ENCODE measurements around the gene DDR2. TPM values are rescaled to one million over a fixed set of nuclear protein-coding genes. Genes with fewer than 3 reads are reported as not detected.
A peak's percentile ranks its signal among the peaks of the same experiment; 100 is the strongest.
"Not testable (repeated sequence)": the region's sequence is repeated elsewhere in the genome, so short reads cannot be mapped to it uniquely, and the experiment has no call there.

Gene DDR2
- total RNA-seq, 1 donor from 2014 or later = 0.69 TPM

DNA sequence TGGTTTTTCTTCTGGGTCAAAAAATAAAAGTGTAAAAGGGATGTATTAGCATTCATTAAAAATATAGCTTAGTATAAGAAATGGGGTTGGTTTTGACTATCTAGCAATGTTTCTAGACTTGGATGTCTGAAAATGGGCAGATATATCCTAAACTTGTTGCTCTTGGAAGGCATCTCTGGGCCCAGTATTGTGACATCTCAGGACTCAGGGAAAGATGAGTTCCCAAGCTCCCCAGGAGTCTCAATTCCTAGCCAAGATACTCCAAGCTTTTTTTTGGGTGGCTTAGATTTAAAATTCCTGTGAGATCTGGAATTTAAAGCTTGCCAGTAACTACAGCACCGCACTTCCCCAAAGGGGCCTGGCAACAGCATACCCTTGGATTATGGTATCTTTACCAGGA, 146.8 kb downstream of the DDR2 start:
- H3K4me2 ChIP-seq = no peak overlapping the region
- H3K4me3 ChIP-seq = no peak overlapping the region
- H3K79me2 ChIP-seq (ENCODE audit: low read depth) = no peaks in the 10 kb centered on the region
- Mint-ChIP-seq H3K4me1 (no peaks in the 10 kb centered on the region), H3K27ac (no peak overlapping the region), H3K9me3 (no peaks in the 10 kb centered on the region), H3K4me3 (no peak overlapping the region), H3K27me3 (ENCODE audit: insufficient read depth, low read depth) (peaks cover 2% of the 10 kb centered on the region), H3K36me3 (no peaks in the 10 kb centered on the region)
- no peaks in the 10 kb centered on the region for H3F3A ChIP-seq (ENCODE audit: low read depth)
- no peak for TF ChIP-seq EZH2 (IDR thresholded peaks at IDR 0.05)
- H2AFZ ChIP-seq (replicated peaks) = no peak overlapping the region
- no peaks in the 10 kb centered on the region for H4K20me1 ChIP-seq (ENCODE audit: low read depth)
- H3K9me3 ChIP-seq (ENCODE audit: low read depth) = no peaks in the 10 kb centered on the region
- no peak overlapping the region for H3K9ac ChIP-seq
- no peak for DNase-seq (ENCODE audit: low spot score)
- no peaks in the 10 kb centered on the region for H3K27me3 ChIP-seq
- peaks cover 3% of the 10 kb centered on the region for H3K4me1 ChIP-seq
- H3K36me3 ChIP-seq = no peaks in the 10 kb centered on the region
- H3K27ac ChIP-seq = no peak overlapping the region

DNA sequence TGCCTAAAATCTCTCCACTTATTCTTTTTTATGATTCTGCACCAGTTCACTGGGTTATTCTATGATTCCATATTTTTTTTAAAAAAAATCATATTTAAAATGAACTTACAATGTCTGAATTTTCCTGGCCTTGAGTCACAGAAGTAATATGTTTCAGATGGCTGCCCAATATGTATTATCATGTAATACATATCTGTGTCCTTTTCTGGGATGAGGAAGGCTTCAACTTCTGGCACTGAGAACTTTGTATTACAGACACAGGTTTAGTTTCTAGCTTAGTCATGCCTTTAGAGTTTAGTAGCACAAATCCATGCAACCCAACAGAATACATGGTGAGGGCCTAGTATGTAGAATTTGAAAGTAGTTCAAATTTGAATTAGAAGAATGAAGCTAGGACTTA, 150.4 kb downstream of the DDR2 start:
- H3K79me2 ChIP-seq (ENCODE audit: low read depth) = no peaks in the 10 kb centered on the region
- H2AFZ ChIP-seq (replicated peaks) = no peak overlapping the region
- no peaks in the 10 kb centered on the region for H3K9me3 ChIP-seq (ENCODE audit: low read depth)
- H3K9ac ChIP-seq = no peak overlapping the region
- H3K4me3 Mint-ChIP-seq = no peak overlapping the region
- no peaks in the 10 kb centered on the region for H3K9me3 Mint-ChIP-seq
- no peak overlapping the region for H3K4me2 ChIP-seq
- H3F3A ChIP-seq (ENCODE audit: low read depth) = no peaks in the 10 kb centered on the region
- TF ChIP-seq EZH2 (IDR thresholded peaks at IDR 0.05) (no peak), EZH2phosphoT487 (IDR thresholded peaks at IDR 0.05) (no peak)
- TF ChIP-seq, protein P1, sequence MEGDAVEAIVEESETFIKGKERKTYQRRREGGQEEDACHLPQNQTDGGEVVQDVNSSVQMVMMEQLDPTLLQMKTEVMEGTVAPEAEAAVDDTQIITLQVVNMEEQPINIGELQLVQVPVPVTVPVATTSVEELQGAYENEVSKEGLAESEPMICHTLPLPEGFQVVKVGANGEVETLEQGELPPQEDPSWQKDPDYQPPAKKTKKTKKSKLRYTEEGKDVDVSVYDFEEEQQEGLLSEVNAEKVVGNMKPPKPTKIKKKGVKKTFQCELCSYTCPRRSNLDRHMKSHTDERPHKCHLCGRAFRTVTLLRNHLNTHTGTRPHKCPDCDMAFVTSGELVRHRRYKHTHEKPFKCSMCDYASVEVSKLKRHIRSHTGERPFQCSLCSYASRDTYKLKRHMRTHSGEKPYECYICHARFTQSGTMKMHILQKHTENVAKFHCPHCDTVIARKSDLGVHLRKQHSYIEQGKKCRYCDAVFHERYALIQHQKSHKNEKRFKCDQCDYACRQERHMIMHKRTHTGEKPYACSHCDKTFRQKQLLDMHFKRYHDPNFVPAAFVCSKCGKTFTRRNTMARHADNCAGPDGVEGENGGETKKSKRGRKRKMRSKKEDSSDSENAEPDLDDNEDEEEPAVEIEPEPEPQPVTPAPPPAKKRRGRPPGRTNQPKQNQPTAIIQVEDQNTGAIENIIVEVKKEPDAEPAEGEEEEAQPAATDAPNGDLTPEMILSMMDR (IDR thresholded peaks at IDR 0.05) = no peak
- no peaks in the 10 kb centered on the region for H3K36me3 Mint-ChIP-seq
- no peaks in the 10 kb centered on the region for H4K20me1 ChIP-seq (ENCODE audit: low read depth)
- peaks cover 9% of the 10 kb centered on the region for H3K4me1 Mint-ChIP-seq
- H3K4me1 ChIP-seq = no peaks in the 10 kb centered on the region
- no peak for DNase-seq (ENCODE audit: low spot score)
- H3K4me3 ChIP-seq = no peak overlapping the region
- peaks cover 2% of the 10 kb centered on the region for H3K27me3 Mint-ChIP-seq (ENCODE audit: insufficient read depth, low read depth)
- H3K36me3 ChIP-seq = no peaks in the 10 kb centered on the region
- no peaks in the 10 kb centered on the region for H3K27me3 ChIP-seq
- no peak overlapping the region for H3K27ac Mint-ChIP-seq
- H3K27ac ChIP-seq = no peak overlapping the region

DNA sequence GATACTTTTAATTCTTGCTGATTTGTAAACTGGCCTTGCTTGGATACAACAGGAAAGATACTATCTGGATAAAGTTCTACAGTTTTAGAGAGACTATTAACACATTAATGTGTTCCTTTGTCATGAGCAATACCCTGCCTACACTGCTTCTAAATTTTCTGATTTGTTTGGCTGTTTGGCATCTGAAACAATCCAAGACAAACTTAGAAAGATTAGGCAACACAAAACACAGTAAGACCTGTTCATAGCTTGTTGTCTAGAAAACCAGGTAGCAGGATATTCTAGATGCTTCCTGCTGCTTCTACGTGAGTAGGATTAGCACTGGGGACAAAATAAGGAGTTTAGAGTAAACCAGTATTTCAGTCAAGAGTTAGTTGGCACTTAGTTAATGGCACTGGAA, 152.7 kb downstream of the DDR2 start:
- peaks cover 15% of the 10 kb centered on the region for H3F3A ChIP-seq (ENCODE audit: low read depth)
- not testable (repeated sequence) for H3K4me1 ChIP-seq; H3K4me3 ChIP-seq; H3K27me3 Mint-ChIP-seq (ENCODE audit: insufficient read depth, low read depth); H3K27ac Mint-ChIP-seq; H3K4me2 ChIP-seq; H3K27me3 ChIP-seq; H4K20me1 ChIP-seq (ENCODE audit: low read depth); H3K79me2 ChIP-seq (ENCODE audit: low read depth); H3K9me3 ChIP-seq (ENCODE audit: low read depth); H3K9me3 Mint-ChIP-seq; H3K4me3 Mint-ChIP-seq; H3K27ac ChIP-seq; DNase-seq (ENCODE audit: low spot score); H3K36me3 ChIP-seq; H2AFZ ChIP-seq (replicated peaks); H3K36me3 Mint-ChIP-seq; H3K9ac ChIP-seq
- H3K4me1 Mint-ChIP-seq = peaks cover 11% of the 10 kb centered on the region

DNA sequence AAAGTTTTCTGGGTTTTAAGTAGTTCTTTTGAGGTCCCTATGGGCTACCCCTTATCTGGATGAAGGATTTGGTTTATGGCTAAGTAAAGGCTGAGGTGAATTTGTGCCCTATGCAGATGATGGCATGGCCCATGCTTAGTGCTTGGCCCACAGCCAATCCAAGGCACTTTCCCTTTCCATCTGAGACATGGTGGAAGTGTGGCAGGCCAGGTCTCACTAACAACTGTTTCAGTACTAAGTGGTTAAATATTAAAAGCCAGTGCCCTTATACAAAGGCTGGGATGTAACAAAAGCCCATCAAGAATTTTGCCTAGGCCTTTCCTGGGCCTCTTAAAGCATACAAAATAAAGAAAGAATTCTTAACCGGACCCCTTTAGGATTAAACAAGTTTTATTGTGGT, 156.5 kb downstream of the DDR2 start:
- not testable (repeated sequence) for H3K4me1 ChIP-seq; H3K27me3 Mint-ChIP-seq (ENCODE audit: insufficient read depth, low read depth); H4K20me1 ChIP-seq (ENCODE audit: low read depth); H3K4me2 ChIP-seq; H3K9me3 Mint-ChIP-seq; H3K4me3 ChIP-seq; H3K27me3 ChIP-seq; H3K36me3 Mint-ChIP-seq; H3K36me3 ChIP-seq; DNase-seq (ENCODE audit: low spot score); H3K4me3 Mint-ChIP-seq; H3K27ac Mint-ChIP-seq; H3K9ac ChIP-seq; H3K9me3 ChIP-seq (ENCODE audit: low read depth)
- H2AFZ ChIP-seq (replicated peaks) = peak overlapping the region; percentile 68
- H3F3A ChIP-seq (ENCODE audit: low read depth) = peaks cover 18% of the 10 kb centered on the region
- peaks cover 19% of the 10 kb centered on the region for H3K79me2 ChIP-seq (ENCODE audit: low read depth)
- H3K27ac ChIP-seq = peak overlapping the region; percentile 91
- H3K4me1 Mint-ChIP-seq = peaks cover 21% of the 10 kb centered on the region

DNA sequence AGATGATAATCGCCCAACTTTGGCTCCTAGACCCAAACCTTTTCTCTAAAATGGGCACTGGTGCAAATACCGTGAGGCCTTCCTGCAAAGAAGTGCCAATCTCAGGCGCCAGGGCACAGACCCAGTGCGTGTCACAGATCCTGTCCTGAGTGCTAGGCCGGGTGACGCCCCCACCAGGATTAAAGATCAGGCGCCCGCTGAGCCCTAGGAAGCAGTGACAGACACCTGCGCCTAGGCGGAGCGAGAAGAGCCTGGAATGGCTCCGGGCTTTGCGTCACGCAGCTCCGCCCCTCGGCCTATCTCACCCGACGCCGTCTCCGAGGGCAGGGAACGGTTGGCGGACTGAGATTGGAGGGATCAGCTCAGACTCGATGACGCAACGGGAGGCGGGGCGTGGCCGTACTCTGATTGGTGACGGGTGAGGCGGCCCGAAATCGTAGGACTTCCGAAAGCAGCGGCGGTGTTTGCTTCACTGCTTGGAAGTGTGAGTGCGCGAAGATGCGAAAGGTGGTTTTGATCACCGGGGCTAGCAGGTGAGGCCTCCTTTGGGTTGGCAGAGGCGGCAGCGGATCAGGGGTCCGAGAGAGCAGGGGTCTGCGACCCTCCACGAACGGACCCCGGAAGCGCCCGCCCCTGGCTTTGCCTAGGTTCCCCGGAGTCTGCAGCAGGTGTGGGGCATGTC, 158.2 kb downstream of the DDR2 start, which contains the start of gene HSD17B7:
Gene HSD17B7 (plus strand): TSS at position 400 of the 682 bp plus-strand sequence. CDS start 99 bp downstream, at position 499.
- Mint-ChIP-seq H3K4me3 (peak within 1 kb of the TSS; percentile 90), H3K27ac (peak within 1 kb of the TSS; percentile 79), H3K4me1 (peaks cover 20% of the 10 kb centered on the region)
- Histone ChIP-seq H3K79me2 (ENCODE audit: low read depth) (peaks cover 29% of the 10 kb centered on the region), H3K4me2 (peak within 1 kb of the TSS; percentile 78), H3K27ac (peak within 1 kb of the TSS; percentile 94), H2AFZ (replicated peaks) (peak within 1 kb of the TSS; percentile 50), H3K4me3 (peak within 1 kb of the TSS; percentile 67), H3F3A (ENCODE audit: low read depth) (peaks cover 18% of the 10 kb centered on the region)
- H3K9me3 Mint-ChIP-seq; H4K20me1 ChIP-seq (ENCODE audit: low read depth); H3K9ac ChIP-seq; H3K36me3 Mint-ChIP-seq; H3K4me1 ChIP-seq; H3K27me3 ChIP-seq; H3K27me3 Mint-ChIP-seq (ENCODE audit: insufficient read depth, low read depth); H3K36me3 ChIP-seq; H3K9me3 ChIP-seq (ENCODE audit: low read depth): not testable (repeated sequence)
- DNase-seq (ENCODE audit: low spot score) = peak; percentile 93

DNA sequence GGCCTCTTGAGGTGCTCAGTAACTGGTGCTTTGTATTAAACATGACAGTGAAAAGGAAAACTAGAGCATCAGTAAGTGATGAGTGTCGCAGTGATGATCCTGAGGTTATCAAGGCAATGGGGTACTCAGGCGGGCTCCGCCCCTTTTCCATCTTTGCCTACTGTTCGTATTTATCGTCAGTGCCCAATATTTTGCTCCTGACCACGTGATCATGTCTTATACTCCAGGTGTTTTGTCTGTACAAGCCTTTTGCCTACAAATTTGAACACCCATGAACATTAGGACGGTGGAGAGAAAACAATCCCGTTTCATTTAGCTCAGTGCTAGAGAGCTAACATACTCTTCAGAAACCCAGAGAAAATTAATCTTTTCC, 158.7 kb downstream of the DDR2 start:
- Histone ChIP-seq H3K27ac (peak overlapping the region; percentile 94), H3K79me2 (ENCODE audit: low read depth) (peaks cover 32% of the 10 kb centered on the region), H3F3A (ENCODE audit: low read depth) (peaks cover 18% of the 10 kb centered on the region), H3K4me2 (peak overlapping the region; percentile 77), H3K4me3 (peak overlapping the region; percentile 67)
- H3K27me3 ChIP-seq; H3K9me3 Mint-ChIP-seq; DNase-seq (ENCODE audit: low spot score); H3K36me3 ChIP-seq; H4K20me1 ChIP-seq (ENCODE audit: low read depth); H3K9me3 ChIP-seq (ENCODE audit: low read depth); H2AFZ ChIP-seq (replicated peaks); H3K9ac ChIP-seq; H3K36me3 Mint-ChIP-seq; H3K27me3 Mint-ChIP-seq (ENCODE audit: insufficient read depth, low read depth); H3K27ac Mint-ChIP-seq; H3K4me1 ChIP-seq: not testable (repeated sequence)
- Mint-ChIP-seq H3K4me3 (peak overlapping the region; percentile 90), H3K4me1 (peaks cover 17% of the 10 kb centered on the region)

DNA sequence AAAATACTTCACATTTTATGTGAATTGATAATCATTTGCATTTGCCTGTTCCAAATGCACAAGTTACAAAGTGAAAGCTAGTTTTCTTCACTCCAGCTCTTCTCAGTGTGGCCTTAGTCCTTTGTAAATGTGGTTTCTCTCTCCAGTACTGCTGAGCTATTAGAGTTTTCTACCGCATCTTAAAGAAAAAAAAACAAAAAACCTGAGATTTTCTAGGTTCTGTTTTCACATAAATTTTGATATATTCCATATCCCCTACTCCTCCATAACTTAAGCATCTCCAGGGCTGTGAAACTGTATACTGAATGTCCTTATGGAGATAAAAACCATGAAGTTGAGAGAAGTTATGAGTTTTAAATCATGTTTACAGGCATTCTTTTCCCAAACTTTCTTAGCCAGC, 162.0 kb downstream of the DDR2 start:
- H3K9me3 Mint-ChIP-seq; H4K20me1 ChIP-seq (ENCODE audit: low read depth); H2AFZ ChIP-seq (replicated peaks); H3F3A ChIP-seq (ENCODE audit: low read depth); DNase-seq (ENCODE audit: low spot score); H3K4me3 ChIP-seq; H3K27me3 ChIP-seq; H3K36me3 ChIP-seq; H3K4me3 Mint-ChIP-seq; H3K4me1 ChIP-seq; H3K27ac ChIP-seq; H3K27ac Mint-ChIP-seq; H3K9me3 ChIP-seq (ENCODE audit: low read depth); H3K27me3 Mint-ChIP-seq (ENCODE audit: insufficient read depth, low read depth); H3K9ac ChIP-seq; H3K4me2 ChIP-seq: not testable (repeated sequence)
- peaks cover 11% of the 10 kb centered on the region for H3K4me1 Mint-ChIP-seq
- peaks cover 16% of the 10 kb centered on the region for H3K36me3 Mint-ChIP-seq
- peaks cover 32% of the 10 kb centered on the region for H3K79me2 ChIP-seq (ENCODE audit: low read depth)
